T-helper 17 cell (primary cell): ENCODE measurements around the gene CDK14. TPM values are rescaled to one million over a fixed set of nuclear protein-coding genes. Genes with fewer than 3 reads are reported as not detected.

Source experiments
- ATAC-seq: fragments of 150-1000 bp; cut with Tn5 transposase; 2 replicates; pipeline ENCODE4 v1.10.0; 2021; ENCODE audit warnings: mild to moderate bottlenecking, moderate library complexity
- DNase-seq, 3 donors: peaks; one replicate each; pipeline versions ENCODE4 v3.0.0 to v3.0.0-alpha.2; 2020 to 2021
- H3K9me3 ChIP-seq: one replicate; pipeline ENCODE4 v1.7.0; 2013; ENCODE audit warnings: low read length, mild to moderate bottlenecking; ENCODE audit not compliant: control insufficient read depth, poor library complexity, severe bottlenecking
- H3K27ac Mint-ChIP-seq: one replicate; pipeline ENCODE4 v1.8.0; 2022; ENCODE audit warnings: mild to moderate bottlenecking, moderate library complexity, mixed read lengths
- H3K27me3 Mint-ChIP-seq: one replicate; pipeline ENCODE4 v1.8.0; 2022; ENCODE audit warnings: mixed read lengths
- H3K36me3 Mint-ChIP-seq: one replicate; pipeline ENCODE4 v1.8.0; 2022; ENCODE audit warnings: low read depth, mixed read lengths
- H3K4me1 Mint-ChIP-seq: one replicate; pipeline ENCODE4 v1.8.0; 2022; ENCODE audit warnings: mild to moderate bottlenecking, mixed read lengths
- H3K4me3 Mint-ChIP-seq: one replicate; pipeline ENCODE4 v1.8.0; 2022; ENCODE audit warnings: mild to moderate bottlenecking, moderate library complexity, mixed read lengths
- total RNA-seq, 4 donors: library from RNA in 2 of 4; stranded (reverse) in 2 of 4; gene quantifications; one replicate each; pipeline ENCODE4 v1.2.3 and lab custom pipeline; 2022 to 2026

Gene CDK14
- total RNA-seq, 2 donors from 2014 or later, result 1.7 to 4.6 TPM

- DNase-seq (no peak), ATAC-seq (no peak)
- H3K9me3 ChIP-seq, result no peaks in the 10 kb centered on the region
- Mint-ChIP-seq H3K4me3 (no peak overlapping the region), H3K36me3 (no peaks in the 10 kb centered on the region), H3K27ac (no peak overlapping the region), H3K4me1 (peaks cover 5% of the 10 kb centered on the region), H3K27me3 (peaks cover 5% of the 10 kb centered on the region)
Observed at GRCh38 chr7:91054374-91054773, 458.3 kb downstream of the CDK14 start.

DNA sequence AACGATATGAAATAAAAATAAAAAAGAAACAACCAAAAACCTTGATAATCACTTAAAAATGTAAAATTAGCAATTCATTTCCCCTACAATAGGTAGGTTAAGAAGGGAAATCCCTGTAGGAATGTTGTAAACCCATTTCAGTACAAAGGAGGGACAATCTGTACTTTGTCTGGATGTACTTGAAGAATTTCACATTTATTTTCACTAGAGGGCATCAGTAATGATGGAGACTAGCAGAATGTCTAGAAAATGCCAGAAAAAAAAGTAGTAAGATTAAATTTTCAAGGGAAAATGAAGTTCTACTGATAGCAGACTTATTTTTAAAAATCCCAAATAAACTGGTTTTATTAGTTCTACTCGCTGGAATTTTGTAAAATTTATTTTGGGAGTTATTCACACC lies 459.1 kb downstream of the CDK14 start:
- H3K4me1 Mint-ChIP-seq, result peaks cover 5% of the 10 kb centered on the region

GRCh38 chr7:91062713-91063112 lies 466.6 kb downstream of the CDK14 start:
- Mint-ChIP-seq H3K36me3 (no peaks in the 10 kb centered on the region), H3K27me3 (peaks cover 7% of the 10 kb centered on the region), H3K4me3 (no peak overlapping the region), H3K27ac (no peak overlapping the region), H3K4me1 (no peaks in the 10 kb centered on the region)
- no peaks in the 10 kb centered on the region for H3K9me3 ChIP-seq
- no peak for ATAC-seq
- no peak for DNase-seq

More for the DNA sequence above, 459.1 kb downstream of the CDK14 start:
- DNase-seq, result no peak
- no peak overlapping the region for H3K27ac Mint-ChIP-seq
- no peak for ATAC-seq
- H3K4me3 Mint-ChIP-seq, result no peak overlapping the region
- no peaks in the 10 kb centered on the region for H3K9me3 ChIP-seq
- peaks cover 5% of the 10 kb centered on the region for H3K27me3 Mint-ChIP-seq
- no peaks in the 10 kb centered on the region for H3K36me3 Mint-ChIP-seq

GRCh38 chr7:91064052-91064451 lies 467.9 kb downstream of the CDK14 start:
- Mint-ChIP-seq H3K27me3 (peaks cover 7% of the 10 kb centered on the region), H3K4me3 (no peak overlapping the region), H3K27ac (no peak overlapping the region), H3K36me3 (no peaks in the 10 kb centered on the region), H3K4me1 (no peaks in the 10 kb centered on the region)
- no peaks in the 10 kb centered on the region for H3K9me3 ChIP-seq
- ATAC-seq (no peak), DNase-seq (no peak)

GRCh38 chr7:91064938-91065337 lies 468.8 kb downstream of the CDK14 start:
- DNase-seq, result no peak
- H3K36me3 Mint-ChIP-seq, result no peaks in the 10 kb centered on the region
- no peaks in the 10 kb centered on the region for H3K9me3 ChIP-seq
- H3K4me1 Mint-ChIP-seq, result no peaks in the 10 kb centered on the region
- H3K27ac Mint-ChIP-seq, result no peak overlapping the region
- peaks cover 7% of the 10 kb centered on the region for H3K27me3 Mint-ChIP-seq
- no peak overlapping the region for H3K4me3 Mint-ChIP-seq
- no peak for ATAC-seq

- no peaks in the 10 kb centered on the region for H3K9me3 ChIP-seq
- no peak overlapping the region for H3K4me3 Mint-ChIP-seq
- no peaks in the 10 kb centered on the region for H3K4me1 Mint-ChIP-seq
- no peak for ATAC-seq
- DNase-seq, result no peak
- peaks cover 7% of the 10 kb centered on the region for H3K27me3 Mint-ChIP-seq
- peaks cover 2% of the 10 kb centered on the region for H3K36me3 Mint-ChIP-seq
- H3K27ac Mint-ChIP-seq, result no peak overlapping the region
Observed at GRCh38 chr7:91066627-91067026, 470.5 kb downstream of the CDK14 start.

GRCh38 chr7:91067242-91067641 lies 471.1 kb downstream of the CDK14 start:
- H3K27ac Mint-ChIP-seq, result no peak overlapping the region
- no peaks in the 10 kb centered on the region for H3K9me3 ChIP-seq
- peaks cover 2% of the 10 kb centered on the region for H3K36me3 Mint-ChIP-seq
- ATAC-seq, result no peak
- peaks cover 7% of the 10 kb centered on the region for H3K27me3 Mint-ChIP-seq
- H3K4me1 Mint-ChIP-seq, result no peaks in the 10 kb centered on the region
- no peak overlapping the region for H3K4me3 Mint-ChIP-seq
- DNase-seq, result no peak

DNA sequence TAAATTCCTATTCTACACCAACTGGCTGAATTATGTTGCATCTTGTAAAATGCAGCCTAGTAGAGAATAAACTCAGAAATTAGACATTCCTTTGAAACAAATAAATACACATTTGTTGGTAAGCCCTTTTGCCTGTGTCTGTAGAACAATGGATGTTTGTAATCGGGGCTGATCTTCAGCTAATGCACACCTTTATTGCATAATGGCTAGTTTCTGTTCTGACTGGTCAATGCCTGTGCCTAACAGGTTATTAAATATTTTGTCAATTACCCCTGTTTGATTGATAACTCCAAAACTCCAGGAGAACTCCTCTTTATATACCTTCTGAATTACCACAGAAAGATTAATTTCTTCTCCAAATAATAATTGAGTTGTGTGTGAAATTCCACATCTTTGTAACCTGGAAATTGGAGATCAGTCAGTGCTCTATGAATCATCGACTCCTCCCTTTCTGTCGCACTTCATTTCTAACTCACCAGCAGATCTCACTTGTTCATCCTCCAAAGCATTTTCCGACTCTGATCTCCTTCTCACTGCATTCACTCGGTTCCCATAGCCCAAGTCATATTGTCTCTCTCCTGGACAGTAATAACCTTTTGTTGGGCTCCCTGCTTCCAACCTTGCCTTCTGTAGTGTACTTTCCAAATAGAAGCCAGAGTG lies 472.1 kb downstream of the CDK14 start:
- H3K27me3 Mint-ChIP-seq, result peaks cover 7% of the 10 kb centered on the region
- no peak overlapping the region for H3K27ac Mint-ChIP-seq
- no peaks in the 10 kb centered on the region for H3K4me1 Mint-ChIP-seq
- H3K9me3 ChIP-seq, result no peaks in the 10 kb centered on the region
- ATAC-seq, result no peak
- H3K4me3 Mint-ChIP-seq, result no peak overlapping the region
- peaks cover 2% of the 10 kb centered on the region for H3K36me3 Mint-ChIP-seq
- no peak for DNase-seq

- DNase-seq (no peak), ATAC-seq (no peak)
- H3K4me3 Mint-ChIP-seq, result no peak overlapping the region
- no peaks in the 10 kb centered on the region for H3K9me3 ChIP-seq
- H3K27ac Mint-ChIP-seq, result no peak overlapping the region
- no peaks in the 10 kb centered on the region for H3K4me1 Mint-ChIP-seq
- peaks cover 4% of the 10 kb centered on the region for H3K27me3 Mint-ChIP-seq
- H3K36me3 Mint-ChIP-seq, result peaks cover 2% of the 10 kb centered on the region
Observed at GRCh38 chr7:91069146-91069545, 473.0 kb downstream of the CDK14 start.

- Mint-ChIP-seq H3K4me3 (no peak overlapping the region), H3K4me1 (no peaks in the 10 kb centered on the region), H3K27me3 (no peaks in the 10 kb centered on the region), H3K36me3 (no peaks in the 10 kb centered on the region), H3K27ac (no peak overlapping the region)
- ATAC-seq (no peak), DNase-seq (no peak)
- no peaks in the 10 kb centered on the region for H3K9me3 ChIP-seq
Observed at GRCh38 chr7:91079487-91079886, 483.4 kb downstream of the CDK14 start.

DNA sequence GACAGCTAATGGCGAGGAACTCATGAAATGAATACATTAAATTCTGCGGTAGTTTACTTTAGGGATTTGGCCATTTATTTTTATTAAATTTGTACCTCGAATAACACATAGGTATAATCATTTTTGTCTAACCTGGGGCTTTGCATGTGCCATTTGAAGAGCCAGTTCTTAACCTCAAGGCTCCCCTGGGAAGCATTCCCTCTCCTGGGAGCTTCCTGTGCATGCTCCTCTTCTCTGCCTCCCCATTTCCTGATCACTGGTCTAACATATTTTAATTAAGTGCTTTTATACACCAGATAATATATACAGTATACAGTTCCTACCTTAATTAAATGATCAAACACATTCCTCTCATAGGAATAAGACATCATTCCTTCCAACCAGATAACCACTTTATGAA lies 484.2 kb downstream of the CDK14 start:
- ATAC-seq, result no peak
- peaks cover 3% of the 10 kb centered on the region for H3K4me1 Mint-ChIP-seq
- H3K9me3 ChIP-seq, result no peaks in the 10 kb centered on the region
- no peaks in the 10 kb centered on the region for H3K27me3 Mint-ChIP-seq
- no peak overlapping the region for H3K27ac Mint-ChIP-seq
- no peaks in the 10 kb centered on the region for H3K36me3 Mint-ChIP-seq
- DNase-seq, result no peak
- H3K4me3 Mint-ChIP-seq, result no peak overlapping the region

DNA sequence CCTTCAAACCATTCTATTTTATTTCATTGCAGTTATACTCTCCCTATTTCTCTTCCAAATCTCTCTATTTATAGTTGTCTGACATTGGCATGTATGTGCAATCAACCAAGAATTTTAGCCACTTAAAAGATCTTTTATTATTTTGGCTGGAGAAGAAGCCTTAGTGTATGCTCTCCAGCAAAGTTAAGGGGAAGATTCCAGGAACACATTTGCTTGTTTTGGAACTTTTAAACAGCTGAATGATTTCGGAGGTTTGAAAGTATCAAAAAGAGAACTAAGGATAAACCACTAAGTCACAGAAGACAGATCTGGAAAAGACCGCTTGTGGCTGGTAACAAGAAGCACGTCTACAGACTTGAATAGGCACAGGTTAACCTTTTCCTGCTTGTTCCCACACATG lies 485.9 kb downstream of the CDK14 start:
- Mint-ChIP-seq H3K4me3 (no peak overlapping the region), H3K27ac (no peak overlapping the region), H3K27me3 (no peaks in the 10 kb centered on the region), H3K36me3 (no peaks in the 10 kb centered on the region), H3K4me1 (peaks cover 3% of the 10 kb centered on the region)
- no peak for DNase-seq
- no peak for ATAC-seq
- no peaks in the 10 kb centered on the region for H3K9me3 ChIP-seq

DNA sequence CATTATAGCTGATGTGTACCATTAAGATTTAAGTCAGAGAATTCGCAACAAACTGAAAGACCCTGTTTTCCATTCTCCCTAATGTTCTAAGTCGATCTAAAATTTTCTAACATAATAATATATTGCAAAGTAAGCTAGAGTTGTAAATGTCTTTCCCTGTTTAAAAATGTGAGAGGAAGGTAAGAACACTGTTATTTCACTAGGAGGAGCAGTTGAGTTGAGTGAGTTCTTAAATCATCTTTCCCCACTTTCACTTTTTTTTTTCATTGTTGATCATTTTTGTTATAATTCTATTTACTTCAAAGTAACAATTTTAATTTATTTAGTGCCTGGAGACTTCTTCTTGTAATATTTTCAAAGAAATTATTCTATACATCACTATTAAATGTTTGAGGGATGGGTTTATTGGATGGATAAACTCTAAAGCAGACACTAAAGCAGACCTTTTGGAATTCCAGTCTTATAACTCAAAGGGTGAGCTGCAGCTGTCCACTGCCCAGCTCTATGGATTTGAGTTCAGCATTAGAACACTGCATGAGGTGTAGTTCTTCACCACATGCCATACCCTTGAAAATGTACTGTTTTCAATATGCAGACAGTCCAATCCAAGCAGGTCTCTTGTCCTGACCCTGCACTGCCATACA lies 486.9 kb downstream of the CDK14 start:
- H3K4me1 Mint-ChIP-seq, result peaks cover 3% of the 10 kb centered on the region
- no peak overlapping the region for H3K27ac Mint-ChIP-seq

More for the DNA sequence above, 486.9 kb downstream of the CDK14 start:
- Mint-ChIP-seq H3K27me3 (peaks cover 6% of the 10 kb centered on the region), H3K36me3 (no peaks in the 10 kb centered on the region), H3K4me3 (no peak overlapping the region)
- ATAC-seq (no peak), DNase-seq (no peak)
- H3K9me3 ChIP-seq, result no peaks in the 10 kb centered on the region
